HEK293T (cell line): Measurements from ENCODE around the gene RHOBTB3.

Source experiments
- ARNT ChIP-seq: fragments of 450-650 bp; IDR thresholded peaks from 2 replicates; pipeline ENCODE4 v1.6.1; 2017; ENCODE audit warnings: mild to moderate bottlenecking
- BHLHE40 ChIP-seq: fragments of 450-650 bp; IDR thresholded peaks from 2 replicates; pipeline ENCODE4 v1.6.1; 2016; ENCODE audit warnings: mild to moderate bottlenecking, moderate library complexity, borderline replicate concordance
- CTBP1 ChIP-seq: fragments of 450-650 bp; IDR thresholded peaks from 2 replicates; pipeline ENCODE4 v1.6.1; 2016; ENCODE audit warnings: borderline replicate concordance
- FOXA1 ChIP-seq: fragments of 450-650 bp; IDR thresholded peaks from 2 replicates; pipeline ENCODE4 v1.6.1; 2016; ENCODE audit warnings: mild to moderate bottlenecking
- FOXK2 ChIP-seq: fragments of 450-650 bp; IDR thresholded peaks from 2 replicates; pipeline ENCODE4 v1.6.1; 2016; ENCODE audit warnings: mild to moderate bottlenecking
- FOXM1 ChIP-seq: fragments of 450-650 bp; IDR thresholded peaks from 2 replicates; pipeline ENCODE4 v1.6.1; 2017; ENCODE audit warnings: mild to moderate bottlenecking, borderline replicate concordance
- HDGF ChIP-seq: fragments of 450-650 bp; IDR thresholded peaks from 2 replicates; pipeline ENCODE4 v1.6.1; 2017; ENCODE audit warnings: antibody characterized with exemption, borderline replicate concordance
- L3MBTL2 ChIP-seq: fragments of 450-650 bp; conservative IDR thresholded peaks from 2 replicates; pipeline ENCODE4 v1.6.1; 2016; ENCODE audit warnings: mild to moderate bottlenecking
- NFRKB ChIP-seq: fragments of 450-650 bp; IDR thresholded peaks from 2 replicates; pipeline ENCODE4 v1.6.1; 2016; ENCODE audit warnings: mild to moderate bottlenecking, moderate library complexity
- SP1 ChIP-seq: fragments of 450-650 bp; IDR thresholded peaks from 2 replicates; pipeline ENCODE4 v1.6.1; 2017
- SUZ12 ChIP-seq: fragments of 450-650 bp; IDR thresholded peaks from 2 replicates; pipeline ENCODE4 v1.6.1; 2016; ENCODE audit warnings: mild to moderate bottlenecking
- TARDBP ChIP-seq: fragments of 450-650 bp; IDR thresholded peaks from 2 replicates; pipeline ENCODE4 v1.6.1; 2016
- ZNF384 ChIP-seq: fragments of 450-650 bp; IDR thresholded peaks from 2 replicates; pipeline ENCODE4 v1.6.1; 2016
- TF ChIP-seq, protein P1 (sequence below): fragments of 450-650 bp; IDR thresholded peaks from 2 replicates; pipeline ENCODE4 v1.6.1; 2016

DNA sequence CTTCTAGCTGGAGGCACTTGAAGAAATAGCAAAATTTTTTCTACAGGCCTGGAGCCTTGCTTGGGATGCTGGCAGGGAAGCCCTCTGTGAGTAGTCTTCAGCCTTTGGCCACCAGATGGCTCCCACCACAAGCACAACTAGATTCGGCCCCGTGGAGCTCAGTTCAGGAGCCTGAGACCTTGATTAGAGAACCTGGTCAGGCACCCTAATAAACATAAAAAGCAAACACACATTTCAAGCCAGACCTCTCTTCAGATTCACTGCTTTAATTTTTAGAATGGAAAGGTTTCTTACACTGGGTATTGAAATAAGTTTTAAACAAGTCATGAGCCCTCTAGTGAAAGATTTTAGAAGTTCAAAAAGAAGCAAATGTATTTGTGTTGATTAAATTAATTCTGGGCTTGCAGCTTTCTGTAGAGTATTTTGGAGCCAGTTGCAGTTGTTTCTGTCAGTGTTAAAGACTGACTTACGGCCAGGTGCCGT is 50.0 kb downstream of the RHOBTB3 start:
- TF ChIP-seq FOXA1 (no peak), NFRKB (no peak), HDGF (no peak), FOXK2 (no peak), ARNT (no peak), FOXM1 (no peak), SP1 (no peak), TARDBP (no peak), SUZ12 (no peak), ZNF384 (no peak), L3MBTL2 (no peak), CTBP1 (no peak), BHLHE40 (no peak)
- TF ChIP-seq, protein P1, sequence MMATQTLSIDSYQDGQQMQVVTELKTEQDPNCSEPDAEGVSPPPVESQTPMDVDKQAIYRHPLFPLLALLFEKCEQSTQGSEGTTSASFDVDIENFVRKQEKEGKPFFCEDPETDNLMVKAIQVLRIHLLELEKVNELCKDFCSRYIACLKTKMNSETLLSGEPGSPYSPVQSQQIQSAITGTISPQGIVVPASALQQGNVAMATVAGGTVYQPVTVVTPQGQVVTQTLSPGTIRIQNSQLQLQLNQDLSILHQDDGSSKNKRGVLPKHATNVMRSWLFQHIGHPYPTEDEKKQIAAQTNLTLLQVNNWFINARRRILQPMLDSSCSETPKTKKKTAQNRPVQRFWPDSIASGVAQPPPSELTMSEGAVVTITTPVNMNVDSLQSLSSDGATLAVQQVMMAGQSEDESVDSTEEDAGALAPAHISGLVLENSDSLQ, result no peak
